Measurements from ENCODE around the gene JADE2.

Gene JADE2

GRCh38 chr5:134500699-134501430 lies 24.6 kb upstream of the JADE2 start:
- no peak for DNase-seq (ENCODE audit: extremely low spot score)
- TF ChIP-seq L3MBTL2 (conservative IDR thresholded peaks at IDR 0.05), result no peak
- no peak for TF ChIP-seq LEF1 (IDR thresholded peaks at IDR 0.05; ENCODE audit: borderline replicate concordance)
- ChIA-PET CTCF (no interaction called here), POLR2A (interaction anchor here (1.0 kb wide), 1 partner anchor 35 kb away, joined by 4 read pairs; no protein-coding TSS in a partner anchor)

GRCh38 chr5:134502259-134502658 lies 23.2 kb upstream of the JADE2 start:
- DNase-seq (ENCODE audit: extremely low spot score), result no peak
- CTCF ChIA-PET, result no interaction called here
- TF ChIP-seq PKNOX1 (IDR thresholded peaks at IDR 0.05) (no peak), BHLHE40 (IDR thresholded peaks at IDR 0.05; ENCODE audit: borderline replicate concordance) (no peak), ZNF384 (IDR thresholded peaks at IDR 0.05) (no peak), TARDBP (IDR thresholded peaks at IDR 0.05) (no peak), FOXM1 (IDR thresholded peaks at IDR 0.05; ENCODE audit: borderline replicate concordance) (no peak), FOXA1 (IDR thresholded peaks at IDR 0.05) (no peak), CTBP1 (IDR thresholded peaks at IDR 0.05; ENCODE audit: borderline replicate concordance) (no peak), SP1 (IDR thresholded peaks at IDR 0.05) (no peak), FOXK2 (IDR thresholded peaks at IDR 0.05) (no peak), SUZ12 (IDR thresholded peaks at IDR 0.05) (no peak), LEF1 (IDR thresholded peaks at IDR 0.05; ENCODE audit: borderline replicate concordance) (no peak), ELF4 (IDR thresholded peaks at IDR 0.05) (no peak), NFRKB (IDR thresholded peaks at IDR 0.05) (no peak), L3MBTL2 (conservative IDR thresholded peaks at IDR 0.05) (no peak), HDGF (IDR thresholded peaks at IDR 0.05; ENCODE audit: borderline replicate concordance) (no peak), ARNT (IDR thresholded peaks at IDR 0.05) (no peak)
- POLR2A ChIA-PET, result no interaction called here

GRCh38 chr5:134503088-134503936 lies 22.2 kb upstream of the JADE2 start:
- TF ChIP-seq SUZ12 (IDR thresholded peaks at IDR 0.05) (no peak), L3MBTL2 (conservative IDR thresholded peaks at IDR 0.05) (no peak), SP1 (IDR thresholded peaks at IDR 0.05) (no peak), FOXK2 (IDR thresholded peaks at IDR 0.05) (no peak), PKNOX1 (IDR thresholded peaks at IDR 0.05) (no peak), NFRKB (IDR thresholded peaks at IDR 0.05) (no peak), ZNF384 (IDR thresholded peaks at IDR 0.05) (no peak), BHLHE40 (IDR thresholded peaks at IDR 0.05; ENCODE audit: borderline replicate concordance) (no peak), LEF1 (IDR thresholded peaks at IDR 0.05; ENCODE audit: borderline replicate concordance) (no peak), CTBP1 (IDR thresholded peaks at IDR 0.05; ENCODE audit: borderline replicate concordance) (no peak), HDGF (IDR thresholded peaks at IDR 0.05; ENCODE audit: borderline replicate concordance) (no peak), ARNT (IDR thresholded peaks at IDR 0.05) (no peak), ELF4 (IDR thresholded peaks at IDR 0.05) (no peak), FOXM1 (IDR thresholded peaks at IDR 0.05; ENCODE audit: borderline replicate concordance) (no peak), TARDBP (IDR thresholded peaks at IDR 0.05) (no peak), FOXA1 (IDR thresholded peaks at IDR 0.05) (no peak)
- POLR2A ChIA-PET, result no interaction called here
- DNase-seq (ENCODE audit: extremely low spot score), result no peak
- CTCF ChIA-PET, result no interaction called here

GRCh38 chr5:134503937-134504437 lies 21.5 kb upstream of the JADE2 start:
- CTCF ChIA-PET, result no interaction called here

More at GRCh38 chr5:134503937-134504437, 21.5 kb upstream of the JADE2 start:
- no peak for TF ChIP-seq CTBP1 (IDR thresholded peaks at IDR 0.05; ENCODE audit: borderline replicate concordance)
- TF ChIP-seq TARDBP (IDR thresholded peaks at IDR 0.05), result no peak
- TF ChIP-seq FOXA1 (IDR thresholded peaks at IDR 0.05), result no peak
- no peak for TF ChIP-seq SUZ12 (IDR thresholded peaks at IDR 0.05)
- TF ChIP-seq NFRKB (IDR thresholded peaks at IDR 0.05), result no peak
- no peak for TF ChIP-seq HDGF (IDR thresholded peaks at IDR 0.05; ENCODE audit: borderline replicate concordance)
- TF ChIP-seq PKNOX1 (IDR thresholded peaks at IDR 0.05), result no peak
- no peak for TF ChIP-seq L3MBTL2 (conservative IDR thresholded peaks at IDR 0.05)
- no peak for TF ChIP-seq ELF4 (IDR thresholded peaks at IDR 0.05)
- TF ChIP-seq FOXM1 (IDR thresholded peaks at IDR 0.05; ENCODE audit: borderline replicate concordance), result no peak
- no peak for TF ChIP-seq LEF1 (IDR thresholded peaks at IDR 0.05; ENCODE audit: borderline replicate concordance)
- TF ChIP-seq BHLHE40 (IDR thresholded peaks at IDR 0.05; ENCODE audit: borderline replicate concordance), result no peak
- no peak for TF ChIP-seq SP1 (IDR thresholded peaks at IDR 0.05)
- no peak for DNase-seq (ENCODE audit: extremely low spot score)
- POLR2A ChIA-PET, result no interaction called here

All from HEK293T (cell line).